ENCODE data around the gene UNC93B1. TPM values are rescaled to one million over a fixed set of nuclear protein-coding genes. Genes with fewer than 3 reads are reported as not detected.

UNC93B1 gene
- total RNA-seq, 1 experiment from 2014 or later, result 14.7 TPM

DNA sequence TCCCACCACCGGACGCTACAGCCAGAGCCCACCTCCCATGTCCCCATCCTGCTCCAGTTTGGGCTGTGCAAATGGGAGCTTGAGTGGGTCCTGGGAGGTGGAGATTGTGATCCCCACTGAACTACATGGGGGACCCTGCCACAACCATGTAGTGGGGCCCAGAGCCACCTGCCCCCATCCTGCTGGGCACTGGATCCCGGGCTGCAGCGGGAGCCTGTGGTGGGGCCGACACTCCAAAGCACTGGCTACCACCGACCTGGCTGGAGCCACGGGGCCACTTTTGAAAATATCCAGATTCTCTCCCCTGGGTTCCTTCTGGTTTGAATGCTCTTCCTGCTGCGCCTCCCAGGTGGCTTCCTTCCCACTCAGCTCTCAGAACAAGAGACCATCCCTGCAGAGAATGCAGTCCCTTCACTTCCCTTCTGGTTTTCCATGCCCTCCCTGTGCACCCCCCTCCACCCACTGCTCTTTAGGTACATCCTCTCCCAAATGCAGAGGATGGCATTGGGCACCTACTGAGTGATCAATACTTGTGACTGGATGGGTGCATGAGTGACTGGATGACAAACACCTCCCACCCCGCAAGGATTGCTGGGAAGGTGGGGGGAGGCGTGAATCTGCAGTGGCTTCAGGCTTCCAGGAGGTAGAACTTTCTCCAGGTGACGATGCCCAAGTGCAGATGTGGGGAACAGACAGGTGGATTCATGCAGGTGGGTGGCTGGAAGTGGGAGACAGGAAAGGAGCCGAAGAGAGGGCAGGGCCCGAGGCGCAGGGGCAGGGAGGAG lies 846 bp upstream of the UNC93B1 start:
- POLR2A ChIA-PET, result interaction anchor here (0.8 to 1.1 kb wide), 2 partner anchors 10 to 25 kb away, joined by 4 read pairs; no protein-coding TSS in a partner anchor
- H3K27ac Mint-ChIP-seq (ENCODE audit: low read depth, unreplicated experiment), result peak overlapping the region; percentile 42
- no peaks in the 10 kb centered on the region for H3K27me3 Mint-ChIP-seq (ENCODE audit: insufficient read depth, unreplicated experiment)
- peaks cover 11% of the 10 kb centered on the region for H3K4me1 Mint-ChIP-seq (ENCODE audit: insufficient read depth, unreplicated experiment)
- TF ChIP-seq, protein P1, sequence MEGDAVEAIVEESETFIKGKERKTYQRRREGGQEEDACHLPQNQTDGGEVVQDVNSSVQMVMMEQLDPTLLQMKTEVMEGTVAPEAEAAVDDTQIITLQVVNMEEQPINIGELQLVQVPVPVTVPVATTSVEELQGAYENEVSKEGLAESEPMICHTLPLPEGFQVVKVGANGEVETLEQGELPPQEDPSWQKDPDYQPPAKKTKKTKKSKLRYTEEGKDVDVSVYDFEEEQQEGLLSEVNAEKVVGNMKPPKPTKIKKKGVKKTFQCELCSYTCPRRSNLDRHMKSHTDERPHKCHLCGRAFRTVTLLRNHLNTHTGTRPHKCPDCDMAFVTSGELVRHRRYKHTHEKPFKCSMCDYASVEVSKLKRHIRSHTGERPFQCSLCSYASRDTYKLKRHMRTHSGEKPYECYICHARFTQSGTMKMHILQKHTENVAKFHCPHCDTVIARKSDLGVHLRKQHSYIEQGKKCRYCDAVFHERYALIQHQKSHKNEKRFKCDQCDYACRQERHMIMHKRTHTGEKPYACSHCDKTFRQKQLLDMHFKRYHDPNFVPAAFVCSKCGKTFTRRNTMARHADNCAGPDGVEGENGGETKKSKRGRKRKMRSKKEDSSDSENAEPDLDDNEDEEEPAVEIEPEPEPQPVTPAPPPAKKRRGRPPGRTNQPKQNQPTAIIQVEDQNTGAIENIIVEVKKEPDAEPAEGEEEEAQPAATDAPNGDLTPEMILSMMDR (IDR thresholded peaks at IDR 0.05; ENCODE audit: unreplicated experiment), result no peak
- no peaks in the 10 kb centered on the region for H3K36me3 Mint-ChIP-seq (ENCODE audit: insufficient read depth, unreplicated experiment)
- no peak for DNase-seq (ENCODE audit: unreplicated experiment)
- CTCF ChIA-PET, result no interaction called here
- BruUV-seq (replicated peaks), result no TSS peak
- H3K4me3 Mint-ChIP-seq (ENCODE audit: unreplicated experiment), result peak overlapping the region; percentile 74
- intact Hi-C loops (cut with micrococcal nuclease), result no loop called here
- H3K9me3 Mint-ChIP-seq (ENCODE audit: unreplicated experiment), result no peaks in the 10 kb centered on the region

DNA sequence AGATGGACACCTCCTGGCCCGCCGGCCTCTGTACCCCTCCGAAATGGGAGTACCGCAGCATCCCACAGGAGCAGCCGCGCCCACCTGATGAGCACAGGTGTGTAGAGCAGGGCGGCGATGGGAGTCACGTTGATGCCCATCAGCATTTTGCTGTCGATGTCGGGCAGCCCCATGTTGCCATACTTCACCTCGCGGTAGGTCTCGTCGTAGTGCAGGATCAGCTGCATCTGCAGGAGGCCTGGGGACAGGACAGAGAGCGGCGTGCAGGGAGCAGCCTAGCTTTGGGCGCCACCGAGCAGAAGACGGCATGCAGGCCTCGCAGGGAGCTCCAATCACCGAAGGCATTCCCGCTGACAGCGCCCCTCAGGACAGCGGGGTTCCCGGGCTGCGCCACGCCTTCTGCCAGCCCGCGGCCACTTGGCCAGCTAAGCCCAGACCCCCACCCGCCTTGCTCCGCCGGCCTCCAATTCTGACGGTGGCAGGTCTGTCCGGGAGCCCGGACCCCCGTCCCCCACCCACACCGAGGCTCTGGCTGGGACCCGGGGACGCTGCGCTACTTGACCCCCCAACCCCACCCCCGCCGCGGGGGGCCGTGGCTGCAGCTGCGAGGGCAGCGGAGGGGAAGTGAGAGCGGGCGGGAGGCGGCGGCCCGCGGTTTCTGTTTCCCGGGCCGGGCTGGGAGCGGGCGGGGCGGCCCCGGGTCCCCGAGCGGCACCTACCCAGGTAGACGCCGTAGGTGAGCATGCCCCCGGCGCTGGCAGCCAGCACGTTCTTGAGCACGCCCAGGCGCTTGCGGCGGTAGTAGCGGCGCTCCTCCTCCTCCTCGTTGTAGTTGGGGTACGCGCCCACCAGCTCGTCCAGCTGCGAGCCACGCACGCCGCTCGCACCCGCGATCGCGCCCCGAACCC lies 705 bp downstream of the UNC93B1 start:
- CTCF ChIA-PET, result interaction anchor here (0.6 to 1.0 kb wide), 3 partner anchors 22 to 303 kb away, joined by 3 to 5 read pairs (median 3); no protein-coding TSS in a partner anchor
- no peaks in the 10 kb centered on the region for H3K36me3 Mint-ChIP-seq (ENCODE audit: insufficient read depth, unreplicated experiment)
- no peaks in the 10 kb centered on the region for H3K4me1 Mint-ChIP-seq (ENCODE audit: insufficient read depth, unreplicated experiment)
- no peaks in the 10 kb centered on the region for H3K9me3 Mint-ChIP-seq (ENCODE audit: unreplicated experiment)
- no peak for DNase-seq (ENCODE audit: unreplicated experiment)
- peak overlapping the region; percentile 74 for H3K4me3 Mint-ChIP-seq (ENCODE audit: unreplicated experiment)
- BruUV-seq (replicated peaks), result no TSS peak
- intact Hi-C loops (cut with micrococcal nuclease), result no loop called here
- no peaks in the 10 kb centered on the region for H3K27me3 Mint-ChIP-seq (ENCODE audit: insufficient read depth, unreplicated experiment)
- POLR2A ChIA-PET, result interaction anchor here (1.0 to 1.7 kb wide), 3 partner anchors 9 to 11 kb away, joined by 4 to 5 read pairs (median 4); no protein-coding TSS in a partner anchor
- H3K27ac Mint-ChIP-seq (ENCODE audit: low read depth, unreplicated experiment), result no peak overlapping the region
- TF ChIP-seq, protein P1 (IDR thresholded peaks at IDR 0.05; ENCODE audit: unreplicated experiment), result no peak

DNA sequence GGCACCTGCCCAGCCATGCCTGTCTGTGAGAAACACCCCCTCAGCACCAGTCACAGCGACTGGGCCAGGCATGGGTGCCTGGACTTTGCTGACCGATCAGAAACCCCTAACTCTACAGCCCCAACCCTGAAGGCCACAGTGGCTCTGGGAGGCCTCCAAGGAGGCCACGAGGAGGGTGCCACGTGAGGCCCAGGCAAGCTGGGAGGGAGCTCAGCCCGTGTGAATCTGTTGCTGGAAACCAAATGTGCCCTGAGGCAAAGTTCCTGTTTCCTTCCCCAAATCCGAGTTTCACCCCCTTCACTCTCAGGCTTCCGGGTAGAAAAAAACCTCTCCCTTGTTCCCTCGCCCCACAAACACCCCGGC lies 1.3 kb downstream of the UNC93B1 start:
- no peaks in the 10 kb centered on the region for H3K27me3 Mint-ChIP-seq (ENCODE audit: insufficient read depth, unreplicated experiment)
- ChIA-PET POLR2A (interaction anchor here (0.7 to 1.7 kb wide), 4 partner anchors 9 to 247 kb away, joined by 3 to 5 read pairs (median 4); no protein-coding TSS in a partner anchor), CTCF (interaction anchor here (0.6 to 1.0 kb wide), 2 partner anchors 22 to 196 kb away, joined by 3 to 5 read pairs; no protein-coding TSS in a partner anchor)
- H3K9me3 Mint-ChIP-seq (ENCODE audit: unreplicated experiment), result no peaks in the 10 kb centered on the region
- DNase-seq (ENCODE audit: unreplicated experiment), result no peak
- BruUV-seq (replicated peaks), result no TSS peak
- intact Hi-C loops (cut with micrococcal nuclease), result no loop called here
- H3K36me3 Mint-ChIP-seq (ENCODE audit: insufficient read depth, unreplicated experiment), result no peaks in the 10 kb centered on the region
- no peak overlapping the region for H3K27ac Mint-ChIP-seq (ENCODE audit: low read depth, unreplicated experiment)
- H3K4me1 Mint-ChIP-seq (ENCODE audit: insufficient read depth, unreplicated experiment), result no peaks in the 10 kb centered on the region
- TF ChIP-seq, protein P1 (IDR thresholded peaks at IDR 0.05; ENCODE audit: unreplicated experiment), result no peak
- H3K4me3 Mint-ChIP-seq (ENCODE audit: unreplicated experiment), result peak overlapping the region; percentile 74

DNA sequence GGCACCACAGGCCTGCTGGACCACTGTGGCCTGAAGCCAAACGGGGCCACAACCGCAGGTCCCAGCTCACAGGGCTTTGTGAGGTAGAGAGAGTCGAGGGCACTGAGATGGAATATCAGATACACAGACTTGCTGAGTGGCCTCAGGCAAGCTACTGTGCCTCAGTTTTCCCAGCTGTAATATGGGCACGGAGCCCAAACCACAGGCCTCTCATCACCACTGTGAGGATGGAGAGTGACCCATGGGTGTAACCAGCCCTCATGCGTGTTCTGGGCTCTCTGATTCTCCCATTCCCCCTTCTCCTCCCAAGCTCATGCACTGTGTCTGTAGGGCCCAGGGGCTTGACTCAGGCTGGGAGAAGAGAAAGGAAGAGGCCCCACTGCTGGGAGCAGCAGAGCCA lies 4.2 kb downstream of the UNC93B1 start:
- no peaks in the 10 kb centered on the region for H3K27me3 Mint-ChIP-seq (ENCODE audit: insufficient read depth, unreplicated experiment)
- H3K27ac Mint-ChIP-seq (ENCODE audit: low read depth, unreplicated experiment), result no peak overlapping the region
- intact Hi-C loops (cut with micrococcal nuclease), result no loop called here
- CTCF ChIA-PET, result interaction anchor here (1.1 kb wide), 1 partner anchor 147 kb away, joined by 3 read pairs; no protein-coding TSS in a partner anchor
- POLR2A ChIA-PET, result no interaction called here
- no peaks in the 10 kb centered on the region for H3K9me3 Mint-ChIP-seq (ENCODE audit: unreplicated experiment)
- no peaks in the 10 kb centered on the region for H3K4me1 Mint-ChIP-seq (ENCODE audit: insufficient read depth, unreplicated experiment)
- BruUV-seq (replicated peaks), result no TSS peak
- peaks cover 9% of the 10 kb centered on the region for H3K36me3 Mint-ChIP-seq (ENCODE audit: insufficient read depth, unreplicated experiment)
- no peak overlapping the region for H3K4me3 Mint-ChIP-seq (ENCODE audit: unreplicated experiment)
- TF ChIP-seq, protein P1 (IDR thresholded peaks at IDR 0.05; ENCODE audit: unreplicated experiment), result no peak
- DNase-seq (ENCODE audit: unreplicated experiment), result no peak
